HS-27A (cell line): ENCODE measurements around the gene UBP1.
A peak's percentile ranks its signal among the peaks of the same experiment; 100 is the strongest.
"Not testable (repeated sequence)": the region's sequence is repeated elsewhere in the genome, so short reads cannot be mapped to it uniquely, and the experiment has no call there.

Source experiments
- DNase-seq: peaks from one replicate; pipeline ENCODE4 v3.0.0-alpha.2; 2012; ENCODE audit warnings: low read depth, missing footprints

The UBP1 gene

DNA sequence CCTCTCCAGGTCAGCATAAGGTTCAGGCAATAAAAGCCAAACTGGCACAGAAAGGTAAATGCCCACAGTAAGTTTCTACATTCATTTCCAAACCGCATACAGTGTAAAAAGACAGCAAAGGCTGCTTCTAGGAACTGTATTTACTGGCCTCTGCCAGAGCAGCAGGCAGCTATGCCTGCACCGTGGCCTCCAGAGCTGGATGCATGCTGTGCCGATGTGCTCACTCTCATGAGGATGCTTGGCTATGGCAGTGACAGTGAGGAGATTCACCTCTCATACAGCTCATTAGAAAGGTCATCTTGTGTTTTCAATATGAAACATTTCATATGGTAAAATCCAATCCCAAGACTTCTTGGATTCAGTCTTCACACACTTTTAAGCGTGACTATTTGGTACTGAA lies 50.3 kb downstream of the UBP1 start:
- no peak for DNase-seq

DNA sequence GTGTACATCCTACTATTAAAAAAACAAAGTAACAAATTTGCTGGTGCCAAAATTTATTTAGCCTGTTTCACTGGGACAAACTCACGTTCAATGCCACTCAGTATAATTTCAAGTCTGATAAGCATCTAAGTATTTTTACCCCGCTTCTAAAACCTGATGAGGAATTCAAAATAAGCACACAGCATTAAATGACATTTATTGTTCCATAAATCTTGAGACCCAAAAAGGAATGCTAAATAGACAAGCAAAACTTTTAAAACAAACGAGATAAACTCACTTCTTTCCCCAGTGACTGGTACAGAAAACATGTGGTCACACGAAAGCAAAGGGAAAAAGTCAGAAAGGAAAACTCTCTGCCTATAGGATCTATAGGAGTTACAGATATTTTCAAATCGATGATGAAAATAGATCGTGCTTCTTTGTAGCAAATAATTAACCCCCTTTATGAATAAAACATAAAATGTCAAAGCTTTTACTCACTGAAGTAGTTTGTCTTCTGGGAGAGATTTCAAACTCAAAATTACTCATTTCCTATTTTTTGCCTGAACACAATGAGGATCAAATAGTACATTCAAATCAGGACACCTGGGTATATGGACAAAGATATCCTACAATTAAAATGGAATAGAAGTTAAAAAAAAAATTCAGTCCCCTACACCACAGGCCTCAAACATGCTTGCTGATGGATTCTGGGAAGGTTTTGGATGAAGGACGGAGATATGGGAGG lies 51.7 kb downstream of the UBP1 start:
- DNase-seq, result no peak

DNA sequence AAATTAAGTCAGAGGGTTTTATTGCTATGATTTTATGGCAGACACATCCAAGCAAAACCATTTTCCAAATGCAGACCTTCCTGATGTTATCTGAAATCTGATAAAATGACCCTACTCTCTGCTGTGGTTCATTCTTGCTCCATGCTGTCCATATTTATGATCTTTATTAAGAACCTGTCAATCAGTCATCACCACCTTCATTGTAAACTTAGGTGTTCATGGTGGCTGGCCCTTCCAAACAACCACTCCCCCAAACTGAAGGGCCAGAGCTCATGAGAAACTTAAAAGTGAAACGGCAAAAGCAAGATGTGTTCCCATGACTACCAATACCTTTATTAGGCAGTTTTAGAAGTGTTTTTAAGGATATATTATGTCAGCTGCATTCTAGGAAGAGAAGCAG lies 53.6 kb downstream of the UBP1 start:
- DNase-seq, result no peak

- DNase-seq, result no peak
Observed at GRCh38 chr3:33385423-33385822, 54.8 kb downstream of the UBP1 start.

DNA sequence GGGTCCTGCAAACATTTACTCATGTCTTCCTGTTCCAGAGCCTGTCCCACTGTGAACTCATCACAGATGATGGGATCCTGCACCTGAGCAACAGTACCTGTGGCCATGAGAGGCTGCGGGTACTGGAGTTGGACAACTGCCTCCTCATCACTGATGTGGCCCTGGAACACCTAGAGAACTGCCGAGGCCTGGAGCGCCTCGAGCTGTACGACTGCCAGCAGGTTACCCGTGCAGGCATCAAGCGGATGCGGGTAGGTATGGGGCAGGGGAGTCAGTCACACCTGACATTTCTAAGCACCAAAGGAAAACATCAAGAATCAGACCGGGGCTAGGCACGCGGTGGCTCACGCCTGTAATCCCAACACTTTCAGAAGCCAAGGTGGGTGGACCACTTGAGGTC lies 56.3 kb downstream of the UBP1 start:
- no peak for DNase-seq

- DNase-seq, result no peak
Observed at GRCh38 chr3:33380653-33381052, 59.6 kb downstream of the UBP1 start.

- no peak for DNase-seq
Observed at GRCh38 chr3:33377931-33378330, 62.3 kb downstream of the UBP1 start.

DNA sequence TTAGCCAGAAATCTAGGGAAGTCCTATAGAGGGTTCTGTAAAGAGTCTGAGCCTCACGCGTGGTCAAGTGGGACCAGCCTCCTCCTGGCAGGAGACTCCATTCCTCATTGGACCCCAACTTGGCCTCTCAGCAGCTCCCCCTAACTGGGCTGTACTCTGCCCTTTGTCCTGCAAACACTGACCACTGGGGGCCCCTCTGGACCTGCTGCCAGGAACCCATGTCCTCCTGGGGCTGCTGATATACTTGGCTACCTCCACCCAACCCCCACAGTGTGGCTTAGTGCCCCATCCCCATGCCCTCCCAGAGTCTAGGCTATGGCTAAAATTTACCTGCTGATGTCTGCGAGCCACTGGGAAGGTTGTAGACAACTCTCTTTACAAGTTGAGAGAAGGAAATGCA lies 62.7 kb downstream of the UBP1 start:
- DNase-seq, result no peak

- DNase-seq, result no peak
Observed at GRCh38 chr3:33373082-33373437, 67.1 kb downstream of the UBP1 start.

- DNase-seq, result peak; percentile 69
Observed at GRCh38 chr3:33372218-33373081, 67.8 kb downstream of the UBP1 start.

- DNase-seq, result no peak
Observed at GRCh38 chr3:33364531-33365128, 75.6 kb downstream of the UBP1 start.

- no peak for DNase-seq
Observed at GRCh38 chr3:33364060-33364459, 76.1 kb downstream of the UBP1 start.

DNA sequence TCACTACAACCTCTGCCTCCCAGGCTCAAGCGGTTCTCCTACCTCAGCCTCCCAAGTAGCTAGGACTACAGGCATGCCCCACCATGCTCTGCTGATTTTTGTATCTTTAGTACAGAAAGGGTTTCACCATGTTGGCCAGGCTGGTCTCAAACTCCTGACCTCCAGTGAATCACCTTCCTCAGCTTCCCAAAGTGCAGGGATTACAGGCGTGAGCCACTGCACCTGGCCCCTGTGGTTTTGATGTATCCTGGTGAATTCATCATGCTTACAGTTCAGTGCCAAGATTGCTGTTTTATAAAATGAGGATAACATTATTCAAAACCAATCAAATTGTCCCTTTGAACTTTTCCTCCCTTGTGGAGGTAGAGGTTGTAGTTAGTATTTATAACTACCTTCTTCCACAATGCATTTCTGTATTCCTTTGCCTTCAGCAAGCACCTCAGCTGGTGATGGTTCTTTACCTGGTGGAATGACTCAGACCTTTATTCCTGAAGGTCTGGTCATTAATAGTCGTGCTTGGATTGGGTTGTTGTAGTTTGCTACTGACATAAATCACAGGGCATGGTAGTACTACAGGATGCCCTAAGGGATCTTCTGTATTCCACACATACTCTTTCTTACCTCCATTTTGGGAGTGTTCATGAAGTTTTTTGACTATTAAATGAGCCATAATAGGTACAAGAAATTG lies 76.9 kb downstream of the UBP1 start:
- no peak for DNase-seq

- peak; percentile 81 for DNase-seq
Observed at GRCh38 chr3:33360136-33360825, 79.9 kb downstream of the UBP1 start.

GRCh38 chr3:33358172-33358781 lies 81.9 kb downstream of the UBP1 start:
- no peak for DNase-seq

DNA sequence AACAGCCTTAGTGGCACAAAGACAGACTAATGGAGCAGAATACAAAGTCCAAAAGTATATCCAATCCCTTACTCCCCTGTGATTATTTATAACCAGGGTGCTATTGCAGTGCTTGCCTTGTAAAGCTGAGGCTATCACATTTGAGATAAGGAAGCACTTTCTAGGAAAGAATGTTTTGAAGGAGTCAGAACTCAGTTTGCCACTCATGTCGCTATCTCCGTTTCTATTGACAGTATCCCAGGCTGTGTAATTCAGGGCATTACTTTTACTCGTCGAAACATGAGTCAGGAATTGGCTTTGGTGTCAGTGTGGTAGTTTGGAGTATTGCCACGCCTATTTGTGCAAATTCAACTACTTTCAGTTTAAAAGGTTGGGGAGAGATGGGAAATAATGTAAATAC lies 84.6 kb downstream of the UBP1 start:
- DNase-seq, result no peak

DNA sequence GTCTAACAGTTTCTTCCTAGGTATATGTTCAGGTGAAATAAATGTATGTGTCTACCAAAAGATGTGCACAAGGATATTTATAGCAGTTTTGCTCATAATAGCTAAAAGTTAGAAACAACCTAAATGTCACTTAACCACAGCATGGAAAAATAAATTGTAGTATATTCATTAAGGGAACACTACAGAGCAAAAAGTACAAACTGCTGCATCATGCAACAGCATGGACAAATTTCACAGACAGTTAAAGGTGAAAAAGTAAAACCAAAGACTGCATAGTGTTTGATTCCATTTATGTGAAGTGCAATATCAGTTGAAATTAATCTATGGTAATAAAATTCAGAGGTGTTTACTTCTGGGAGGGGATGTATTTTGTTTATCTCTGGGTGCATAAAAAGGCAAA lies 100.4 kb downstream of the UBP1 start:
- DNase-seq, result no peak

- not testable (repeated sequence) for DNase-seq
Observed at GRCh38 chr3:33338936-33339465, 101.2 kb downstream of the UBP1 start.
